HEK293T (cell line): ENCODE data around the gene AMIGO1.

Experiments
- CTCF ChIA-PET: fragments of 350-600 bp; formaldehyde crosslinking; extraction: SDS; loops from one replicate; lab custom pipeline; 2021; ENCODE audit warnings: antibody characterized with exemption, inconsistent platforms; lab: Yijun Ruan, JAX
- POLR2A ChIA-PET: fragments of 350-600 bp; formaldehyde crosslinking; extraction: SDS; loops from one replicate; lab custom pipeline; 2020; ENCODE audit warnings: antibody characterized with exemption, inconsistent platforms; lab: Yijun Ruan, JAX
- DNase-seq: peaks from one replicate; pipeline ENCODE4 v3.0.0; 2012; ENCODE audit warnings: mixed read lengths; ENCODE audit errors: extremely low spot score
- ARNT ChIP-seq: fragments of 450-650 bp; IDR thresholded peaks from 2 replicates; pipeline ENCODE4 v1.6.1; 2017; ENCODE audit warnings: mild to moderate bottlenecking
- BHLHE40 ChIP-seq: fragments of 450-650 bp; IDR thresholded peaks from 2 replicates; pipeline ENCODE4 v1.6.1; 2016; ENCODE audit warnings: mild to moderate bottlenecking, moderate library complexity, borderline replicate concordance
- CTBP1 ChIP-seq: fragments of 450-650 bp; IDR thresholded peaks from 2 replicates; pipeline ENCODE4 v1.6.1; 2016; ENCODE audit warnings: borderline replicate concordance
- ELF4 ChIP-seq: fragments of 450-650 bp; IDR thresholded peaks from 2 replicates; pipeline ENCODE4 v1.6.1; 2017; ENCODE audit warnings: antibody characterized with exemption
- FOXA1 ChIP-seq: fragments of 450-650 bp; IDR thresholded peaks from 2 replicates; pipeline ENCODE4 v1.6.1; 2016; ENCODE audit warnings: mild to moderate bottlenecking
- FOXK2 ChIP-seq: fragments of 450-650 bp; IDR thresholded peaks from 2 replicates; pipeline ENCODE4 v1.6.1; 2016; ENCODE audit warnings: mild to moderate bottlenecking
- FOXM1 ChIP-seq: fragments of 450-650 bp; IDR thresholded peaks from 2 replicates; pipeline ENCODE4 v1.6.1; 2017; ENCODE audit warnings: mild to moderate bottlenecking, borderline replicate concordance
- HDGF ChIP-seq: fragments of 450-650 bp; IDR thresholded peaks from 2 replicates; pipeline ENCODE4 v1.6.1; 2017; ENCODE audit warnings: antibody characterized with exemption, borderline replicate concordance
- L3MBTL2 ChIP-seq: fragments of 450-650 bp; conservative IDR thresholded peaks from 2 replicates; pipeline ENCODE4 v1.6.1; 2016; ENCODE audit warnings: mild to moderate bottlenecking
- LEF1 ChIP-seq: fragments of 450-650 bp; IDR thresholded peaks from 2 replicates; pipeline ENCODE4 v1.6.1; 2017; ENCODE audit warnings: mild to moderate bottlenecking, borderline replicate concordance
- NFRKB ChIP-seq: fragments of 450-650 bp; IDR thresholded peaks from 2 replicates; pipeline ENCODE4 v1.6.1; 2016; ENCODE audit warnings: mild to moderate bottlenecking, moderate library complexity
- PKNOX1 ChIP-seq: fragments of 450-650 bp; IDR thresholded peaks from 2 replicates; pipeline ENCODE4 v1.6.1; 2016
- SP1 ChIP-seq: fragments of 450-650 bp; IDR thresholded peaks from 2 replicates; pipeline ENCODE4 v1.6.1; 2017
- SUZ12 ChIP-seq: fragments of 450-650 bp; IDR thresholded peaks from 2 replicates; pipeline ENCODE4 v1.6.1; 2016; ENCODE audit warnings: mild to moderate bottlenecking
- TARDBP ChIP-seq: fragments of 450-650 bp; IDR thresholded peaks from 2 replicates; pipeline ENCODE4 v1.6.1; 2016
- ZNF384 ChIP-seq: fragments of 450-650 bp; IDR thresholded peaks from 2 replicates; pipeline ENCODE4 v1.6.1; 2016

Gene AMIGO1

DNA sequence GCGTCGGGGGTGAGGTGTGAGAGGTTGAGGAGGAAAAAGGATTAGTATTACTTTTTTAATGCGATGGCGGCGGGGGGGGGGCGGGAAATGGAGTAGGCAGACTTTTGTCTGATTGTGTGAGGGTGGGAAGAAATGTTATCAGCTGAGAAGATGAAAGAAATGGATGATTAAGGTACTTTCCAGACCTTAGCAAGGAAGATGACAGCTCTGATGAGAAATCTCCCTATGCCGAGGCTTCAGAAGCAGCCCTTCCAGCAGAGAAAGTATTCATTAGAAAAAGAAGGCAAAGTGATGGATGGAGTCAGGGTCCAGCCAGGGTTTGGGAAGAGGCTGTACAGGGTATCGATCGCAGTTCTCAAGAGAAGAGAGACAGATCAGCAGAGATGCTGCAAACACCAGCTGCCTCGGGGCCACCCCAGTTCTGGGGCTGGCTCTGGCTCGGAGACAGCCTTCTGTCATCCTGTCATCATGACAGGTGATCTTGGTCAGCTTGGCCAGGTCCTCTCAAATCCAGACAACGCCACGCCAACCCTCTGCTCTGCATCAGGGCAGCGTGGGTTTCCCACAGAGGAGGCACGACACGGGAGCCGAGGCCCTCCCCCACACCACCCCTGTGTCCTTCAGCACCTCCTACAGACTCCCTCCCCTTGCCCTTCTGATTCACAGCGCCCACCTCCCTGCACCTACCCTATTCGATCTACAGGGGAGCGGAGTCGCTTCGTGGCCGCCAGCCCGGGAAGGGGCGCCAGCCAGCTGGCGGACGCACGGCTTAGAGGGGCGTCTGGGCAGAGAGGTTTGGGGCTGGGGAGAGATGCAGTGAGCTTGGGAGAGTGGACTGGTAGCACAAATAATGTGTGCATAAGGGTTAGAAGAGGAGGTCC, 26.5 kb downstream of the AMIGO1 start:
- ChIA-PET CTCF (interaction anchor here (0.6 to 2.9 kb wide), 2 partner anchors 10 to 30 kb away, joined by 3 to 12 read pairs; partner anchors contain the start of gene CYB561D1), POLR2A (interaction anchor here (1.0 to 2.8 kb wide), 8 partner anchors 11 to 230 kb away, joined by 4 to 14 read pairs (median 6); partner anchors contain the start of genes AMIGO1, CYB561D1 and PSMA5)
- DNase-seq: peak; percentile 63
- TF ChIP-seq FOXM1 (no peak), LEF1 (no peak), ZNF384 (no peak), SP1 (no peak), HDGF (no peak), PKNOX1 (no peak), L3MBTL2 (no peak; the same call in 1 of the 2 replicates), TARDBP (no peak), NFRKB (no peak), BHLHE40 (no peak), FOXA1 (no peak), CTBP1 (no peak), ELF4 (no peak), FOXK2 (no peak), SUZ12 (no peak), ARNT (no peak)

- CTCF ChIA-PET: interaction anchor here (1.3 kb wide), 1 partner anchor 13 kb away, joined by 3 read pairs; no protein-coding TSS in a partner anchor
- POLR2A ChIA-PET: interaction anchor here (2.8 kb wide), 1 partner anchor 13 kb away, joined by 11 read pairs; no protein-coding TSS in a partner anchor
- TF ChIP-seq NFRKB (no peak), FOXM1 (no peak), CTBP1 (no peak), FOXK2 (no peak)
- no peak for DNase-seq
Measured at GRCh38 chr1:109482242-109482641, 27.3 kb downstream of the AMIGO1 start.

GRCh38 chr1:109481646-109482045, 27.9 kb downstream of the AMIGO1 start:
- CTCF ChIA-PET: interaction anchor here (1.3 kb wide), 1 partner anchor 12 kb away, joined by 3 read pairs; no protein-coding TSS in a partner anchor
- no peak for TF ChIP-seq HDGF
- no peak for TF ChIP-seq SUZ12
- TF ChIP-seq ELF4: no peak
- TF ChIP-seq BHLHE40: no peak
- no peak for TF ChIP-seq SP1
- no peak for TF ChIP-seq TARDBP
- no peak for TF ChIP-seq L3MBTL2
- TF ChIP-seq ZNF384: no peak
- no peak for TF ChIP-seq PKNOX1
- DNase-seq: no peak
- POLR2A ChIA-PET: no interaction called here

DNA sequence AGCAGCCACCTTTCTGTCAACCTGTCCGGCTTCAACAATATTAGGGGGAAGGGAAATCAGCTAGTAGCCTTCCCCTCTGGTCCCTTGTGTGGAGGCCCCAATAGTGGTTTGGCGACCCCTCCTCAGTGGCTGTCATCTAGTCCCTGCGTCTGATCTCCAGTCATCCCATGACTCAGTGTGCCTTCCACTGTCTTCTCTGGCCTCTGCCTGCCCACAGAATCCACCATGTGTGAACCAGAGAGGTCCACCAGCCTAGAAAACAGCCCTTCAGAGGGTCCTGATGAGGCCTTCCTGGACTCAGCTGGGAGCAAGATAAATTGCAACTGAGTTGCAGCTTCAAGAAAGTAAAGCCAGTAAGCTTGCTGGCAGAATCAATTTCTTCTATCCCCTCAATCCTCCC, 29.6 kb downstream of the AMIGO1 start:
- TF ChIP-seq SP1 (no peak), ARNT (no peak), ELF4 (no peak), FOXM1 (no peak), L3MBTL2 (no peak), ZNF384 (no peak), HDGF (no peak), FOXK2 (no peak), CTBP1 (no peak), SUZ12 (no peak), LEF1 (no peak), TARDBP (no peak), BHLHE40 (no peak), PKNOX1 (no peak), FOXA1 (no peak), NFRKB (no peak)
- ChIA-PET CTCF (no interaction called here), POLR2A (no interaction called here)
- DNase-seq: no peak

DNA sequence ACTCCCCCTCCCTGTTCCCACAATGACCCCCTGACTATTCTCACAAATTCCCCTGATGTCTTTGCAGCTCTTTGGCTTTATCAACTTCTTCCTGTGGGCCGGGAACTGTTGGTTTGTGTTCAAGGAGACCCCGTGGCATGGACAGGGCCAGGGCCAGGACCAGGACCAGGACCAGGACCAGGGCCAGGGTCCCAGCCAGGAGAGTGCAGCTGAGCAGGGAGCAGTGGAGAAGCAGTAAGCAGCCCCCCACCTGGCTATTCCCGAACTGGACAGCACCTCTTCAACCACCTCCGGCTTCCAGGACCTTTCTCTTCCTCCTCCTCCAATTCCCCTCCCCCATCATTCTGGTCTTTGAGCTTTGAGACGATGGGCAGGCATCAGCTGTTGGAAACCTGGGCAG, 30.2 kb downstream of the AMIGO1 start:
- ChIA-PET POLR2A (interaction anchor here (1.3 kb wide), 1 partner anchor 9 kb away, joined by 3 read pairs; no protein-coding TSS in a partner anchor), CTCF (interaction anchor here (1.1 kb wide), 1 partner anchor 11 kb away, joined by 5 read pairs; no protein-coding TSS in a partner anchor)
- TF ChIP-seq SP1 (no peak), L3MBTL2 (no peak)
- no peak for DNase-seq

- no peak for DNase-seq
- no peak for TF ChIP-seq ARNT
- TF ChIP-seq SUZ12: no peak
- no peak for TF ChIP-seq CTBP1
- no peak for TF ChIP-seq PKNOX1
- TF ChIP-seq FOXA1: no peak
- no peak for TF ChIP-seq SP1
- TF ChIP-seq HDGF: no peak
- TF ChIP-seq ELF4: no peak
- no peak for TF ChIP-seq NFRKB
- TF ChIP-seq FOXM1: no peak
- no peak for TF ChIP-seq BHLHE40
- TF ChIP-seq L3MBTL2: no peak
- TF ChIP-seq FOXK2: no peak
- no peak for TF ChIP-seq TARDBP
- no peak for TF ChIP-seq ZNF384
- ChIA-PET POLR2A (interaction anchor here (1.3 kb wide), 1 partner anchor 9 kb away, joined by 3 read pairs; no protein-coding TSS in a partner anchor), CTCF (interaction anchor here (1.1 kb wide), 1 partner anchor 12 kb away, joined by 5 read pairs; no protein-coding TSS in a partner anchor)
Measured at GRCh38 chr1:109478806-109479205, 30.7 kb downstream of the AMIGO1 start.
